Liver (tissue), 9 donors: ENCODE data around the gene CCT7. TPM values are rescaled to one million over a fixed set of nuclear protein-coding genes. Genes with fewer than 3 reads are reported as not detected.
A peak's percentile ranks its signal among the peaks of the same experiment; 100 is the strongest.

ENCODE experiments used
- DNase-seq: peaks from one replicate; pipeline ENCODE4 v3.0.0-alpha.2; 2017; ENCODE audit warnings: low spot score
- H3K27ac ChIP-seq, 2 donors: one replicate each; pipeline ENCODE4 v1.7.0; 2013; ENCODE audit warnings: inconsistent platforms in 2 of 2, low read length in 2 of 2, control low read depth in 1 of 2, low read depth in 1 of 2, mild to moderate bottlenecking in 1 of 2
- H3K27me3 ChIP-seq, 4 donors: one replicate each; pipeline versions ENCODE4 v1.6.1 to v1.7.0; 2013; ENCODE audit warnings: low read length in 3 of 4, inconsistent platforms in 1 of 4, mild to moderate bottlenecking in 1 of 4, moderate library complexity in 1 of 4; ENCODE audit not compliant: control insufficient read depth in 4 of 4, insufficient read depth in 4 of 4
- H3K36me3 ChIP-seq, 4 donors: one replicate each; pipeline versions ENCODE4 v1.6.1 to v1.7.0; 2013; ENCODE audit warnings: low read length in 3 of 4, mild to moderate bottlenecking in 3 of 4, low read depth in 1 of 4, moderate library complexity in 1 of 4; ENCODE audit not compliant: control insufficient read depth in 4 of 4, insufficient read depth in 3 of 4
- H3K4me1 ChIP-seq, 4 donors: one replicate each; pipeline versions ENCODE4 v1.6.1 to v1.7.0; 2013; ENCODE audit warnings: low read length in 3 of 4, mild to moderate bottlenecking in 3 of 4, moderate library complexity in 1 of 4; ENCODE audit not compliant: control insufficient read depth in 4 of 4, insufficient read depth in 4 of 4
- H3K4me3 ChIP-seq, 3 donors: one replicate each; pipeline versions ENCODE4 v1.6.1 to v1.7.0; 2013; ENCODE audit warnings: low read length in 3 of 3, control low read depth in 1 of 3, low read depth in 1 of 3, mild to moderate bottlenecking in 1 of 3
- H3K9ac ChIP-seq, 2 donors: one replicate each; pipeline ENCODE4 v1.7.0; 2013; ENCODE audit warnings: low read length in 2 of 2, mild to moderate bottlenecking in 2 of 2, moderate library complexity in 2 of 2, control low read depth in 1 of 2, low read depth in 1 of 2
- H3K9me3 ChIP-seq, 4 donors: one replicate each; pipeline versions ENCODE4 v1.6.1 to v1.7.0; 2013; ENCODE audit warnings: low read length in 3 of 4; ENCODE audit not compliant: control insufficient read depth in 4 of 4
- EGR1 ChIP-seq, 2 donors: IDR thresholded peaks; 2 replicates each; pipeline ENCODE4 v1.6.1; 2016 to 2018; ENCODE audit warnings: antibody characterized with exemption in 2 of 2, low read depth in 2 of 2
- FOXA1 ChIP-seq: IDR thresholded peaks from 2 replicates; pipeline ENCODE4 v1.6.1; 2016; ENCODE audit warnings: antibody characterized with exemption
- FOXA2 ChIP-seq: IDR thresholded peaks from 2 replicates; pipeline ENCODE4 v1.6.1; 2016; ENCODE audit warnings: antibody characterized with exemption
- GABPA ChIP-seq, 2 donors: IDR thresholded peaks in 1 of 2; conservative IDR thresholded peaks in 1 of 2; 2 replicates each; pipeline ENCODE4 v1.6.1; 2016; ENCODE audit warnings: antibody characterized with exemption in 2 of 2, mild to moderate bottlenecking in 1 of 2, moderate library complexity in 1 of 2
- HNF4A ChIP-seq, 2 donors: conservative IDR thresholded peaks; 2 replicates each; pipeline ENCODE4 v1.6.1; 2016; ENCODE audit warnings: antibody characterized with exemption in 2 of 2, mild to moderate bottlenecking in 2 of 2
- HNF4G ChIP-seq: IDR thresholded peaks from 2 replicates; pipeline ENCODE4 v1.6.1; 2016; ENCODE audit warnings: antibody characterized with exemption
- JUND ChIP-seq, 2 donors: IDR thresholded peaks; 2 replicates each; pipeline ENCODE4 v1.6.1; 2016; ENCODE audit warnings: antibody characterized with exemption in 2 of 2
- NR2F2 ChIP-seq: IDR thresholded peaks from 2 replicates; pipeline ENCODE4 v1.6.1; 2016; ENCODE audit warnings: antibody characterized with exemption
- RAD21 ChIP-seq, 2 donors: IDR thresholded peaks; 2 replicates each; pipeline ENCODE4 v1.6.1; 2016; ENCODE audit warnings: antibody characterized with exemption in 2 of 2, mild to moderate bottlenecking in 2 of 2
- RXRA ChIP-seq, 2 donors: IDR thresholded peaks; 2 replicates each; pipeline ENCODE4 v1.6.1; 2017 to 2018; ENCODE audit warnings: antibody characterized with exemption in 2 of 2, mild to moderate bottlenecking in 1 of 2
- SP1 ChIP-seq: IDR thresholded peaks from 2 replicates; pipeline ENCODE4 v1.6.1; 2018; ENCODE audit warnings: antibody characterized with exemption, mild to moderate bottlenecking
- TAF1 ChIP-seq: conservative IDR thresholded peaks from 2 replicates; pipeline ENCODE4 v1.6.1; 2016; ENCODE audit warnings: antibody characterized with exemption, mild to moderate bottlenecking
- YY1 ChIP-seq: IDR thresholded peaks from 2 replicates; pipeline ENCODE4 v1.6.1; 2016; ENCODE audit warnings: antibody characterized with exemption, mild to moderate bottlenecking
- WGBS: extraction: QIAGEN DNeasy Blood & Tissue Kit; methylation state at CpG from one replicate; pipeline ENCODE4 v1.1.7; 2013; 5-methylcytosine and 5-hydroxymethylcytosine counted together
- polyA plus RNA-seq, 2 donors: library from polyadenylated mRNA; stranded (reverse) in 1 of 2; unstranded in 1 of 2; fragments of 200-250 nt in 1 of 2; fragments of >200 nt in 1 of 2; fragmentation: Nextera tagmentation in 1 of 2; extraction: Ambion mirVana in 1 of 2; gene quantifications; one replicate each; pipeline versions ENCODE4 v1.2.1 to v1.2.3, GENCODE V29; 2013 to 2015
- total RNA-seq, 2 donors: library from RNA; depleted of rRNA; stranded (reverse); fragments of >200 nt; gene quantifications; one replicate each; pipeline ENCODE4 v1.2.3, GENCODE V29; 2014
- TF ChIP-seq, protein P1 (sequence below): IDR thresholded peaks from 2 replicates; pipeline ENCODE4 v1.6.1; 2016; ENCODE audit warnings: antibody characterized with exemption
- TF ChIP-seq, protein P2 (sequence below): IDR thresholded peaks from 2 replicates; pipeline ENCODE4 v1.6.1; 2016; ENCODE audit warnings: antibody characterized with exemption
- TF ChIP-seq, protein P3 (sequence below): IDR thresholded peaks from 2 replicates; pipeline ENCODE4 v1.6.1; 2016; ENCODE audit warnings: antibody characterized with exemption
- TF ChIP-seq, protein P4 (sequence below): IDR thresholded peaks from 2 replicates; pipeline ENCODE4 v1.6.1; 2016; ENCODE audit warnings: antibody characterized with exemption, mild to moderate bottlenecking
- TF ChIP-seq, protein P5 (sequence below): fragments of 150-350 bp; IDR thresholded peaks from 2 replicates; pipeline ENCODE4 v1.5.1; 2017; ENCODE audit warnings: improper control_type of control experiment, low read depth, low read length; ENCODE audit not compliant: missing input control
- donor health status: healthy.
- donor health status: healthy.
- donor health status: healthy.
- donor health status: healthy.
- donor health status: healthy.

CCT7 gene
- total and polyA plus RNA-seq, 4 donors = 83.7 to 115 (median 101) TPM

DNA sequence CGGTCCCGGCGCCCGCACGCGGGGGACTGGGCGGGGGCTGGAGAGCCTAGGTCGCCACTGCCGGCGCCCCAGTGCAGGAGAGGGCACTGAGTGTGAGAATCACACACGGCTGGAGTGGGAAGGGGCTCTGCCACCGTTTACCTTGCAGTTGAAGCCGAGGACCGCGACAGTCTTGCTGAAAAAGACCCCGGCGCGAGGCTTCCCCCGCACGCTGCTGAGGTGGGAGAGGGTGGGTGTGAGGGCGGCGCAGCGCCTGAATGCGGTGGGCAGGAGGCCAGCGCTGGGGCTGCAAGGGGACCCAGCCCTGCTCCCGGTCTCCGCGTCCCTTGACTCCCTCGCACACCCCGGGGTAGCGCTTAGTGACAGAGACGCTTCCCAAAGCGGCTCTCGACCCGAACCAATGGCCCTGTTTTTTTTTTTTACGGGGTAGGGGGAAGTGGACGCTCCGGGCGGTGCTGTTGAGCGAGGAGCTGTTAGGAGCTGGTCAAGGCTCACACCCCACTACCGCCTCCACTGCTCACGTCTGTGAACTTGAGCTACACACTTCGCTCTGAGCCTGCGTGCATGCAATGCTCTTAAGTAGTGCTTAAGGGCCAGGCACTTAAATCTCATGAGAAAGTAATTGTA, 30.9 kb upstream of the CCT7 start:
- Histone ChIP-seq H3K4me3 (peak overlapping the region in 1 of 3 donors; percentile 17), H3K36me3 (no peaks in the 10 kb centered on the region), H3K27me3 (peaks cover 0 to 9% (median 3%) of the 10 kb centered on the region in 4 donors), H3K9me3 (no peaks in the 10 kb centered on the region), H3K4me1 (peaks cover 0 to 16% (median 7%) of the 10 kb centered on the region in 4 donors), H3K9ac (no peak overlapping the region), H3K27ac (no peak overlapping the region)
- DNase-seq = no peak
- no peak for TF ChIP-seq FOXA2
- no peak for TF ChIP-seq SP1
- TF ChIP-seq, protein P1, sequence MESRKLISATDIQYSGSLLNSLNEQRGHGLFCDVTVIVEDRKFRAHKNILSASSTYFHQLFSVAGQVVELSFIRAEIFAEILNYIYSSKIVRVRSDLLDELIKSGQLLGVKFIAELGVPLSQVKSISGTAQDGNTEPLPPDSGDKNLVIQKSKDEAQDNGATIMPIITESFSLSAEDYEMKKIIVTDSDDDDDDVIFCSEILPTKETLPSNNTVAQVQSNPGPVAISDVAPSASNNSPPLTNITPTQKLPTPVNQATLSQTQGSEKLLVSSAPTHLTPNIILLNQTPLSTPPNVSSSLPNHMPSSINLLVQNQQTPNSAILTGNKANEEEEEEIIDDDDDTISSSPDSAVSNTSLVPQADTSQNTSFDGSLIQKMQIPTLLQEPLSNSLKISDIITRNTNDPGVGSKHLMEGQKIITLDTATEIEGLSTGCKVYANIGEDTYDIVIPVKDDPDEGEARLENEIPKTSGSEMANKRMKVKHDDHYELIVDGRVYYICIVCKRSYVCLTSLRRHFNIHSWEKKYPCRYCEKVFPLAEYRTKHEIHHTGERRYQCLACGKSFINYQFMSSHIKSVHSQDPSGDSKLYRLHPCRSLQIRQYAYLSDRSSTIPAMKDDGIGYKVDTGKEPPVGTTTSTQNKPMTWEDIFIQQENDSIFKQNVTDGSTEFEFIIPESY = no peak
- no peak for TF ChIP-seq RAD21 (IDR thresholded peaks at IDR 0.05)
- TF ChIP-seq, protein P2, sequence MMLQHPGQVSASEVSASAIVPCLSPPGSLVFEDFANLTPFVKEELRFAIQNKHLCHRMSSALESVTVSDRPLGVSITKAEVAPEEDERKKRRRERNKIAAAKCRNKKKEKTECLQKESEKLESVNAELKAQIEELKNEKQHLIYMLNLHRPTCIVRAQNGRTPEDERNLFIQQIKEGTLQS = no peak
- no peak for TF ChIP-seq EGR1 (IDR thresholded peaks at IDR 0.05; ENCODE audit: low read depth in 2 of 2)
- no peak for TF ChIP-seq RXRA (IDR thresholded peaks at IDR 0.05)
- TF ChIP-seq JUND (IDR thresholded peaks at IDR 0.05) = no peak
- no peak for TF ChIP-seq HNF4A (conservative IDR thresholded peaks at IDR 0.05)
- TF ChIP-seq, protein P3, sequence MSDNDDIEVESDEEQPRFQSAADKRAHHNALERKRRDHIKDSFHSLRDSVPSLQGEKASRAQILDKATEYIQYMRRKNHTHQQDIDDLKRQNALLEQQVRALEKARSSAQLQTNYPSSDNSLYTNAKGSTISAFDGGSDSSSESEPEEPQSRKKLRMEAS = no peak
- TF ChIP-seq HNF4G = no peak
- TF ChIP-seq NR2F2 = no peak
- no peak for TF ChIP-seq TAF1
- no peak for TF ChIP-seq FOXA1
- no peak for TF ChIP-seq YY1
- TF ChIP-seq, protein P4, sequence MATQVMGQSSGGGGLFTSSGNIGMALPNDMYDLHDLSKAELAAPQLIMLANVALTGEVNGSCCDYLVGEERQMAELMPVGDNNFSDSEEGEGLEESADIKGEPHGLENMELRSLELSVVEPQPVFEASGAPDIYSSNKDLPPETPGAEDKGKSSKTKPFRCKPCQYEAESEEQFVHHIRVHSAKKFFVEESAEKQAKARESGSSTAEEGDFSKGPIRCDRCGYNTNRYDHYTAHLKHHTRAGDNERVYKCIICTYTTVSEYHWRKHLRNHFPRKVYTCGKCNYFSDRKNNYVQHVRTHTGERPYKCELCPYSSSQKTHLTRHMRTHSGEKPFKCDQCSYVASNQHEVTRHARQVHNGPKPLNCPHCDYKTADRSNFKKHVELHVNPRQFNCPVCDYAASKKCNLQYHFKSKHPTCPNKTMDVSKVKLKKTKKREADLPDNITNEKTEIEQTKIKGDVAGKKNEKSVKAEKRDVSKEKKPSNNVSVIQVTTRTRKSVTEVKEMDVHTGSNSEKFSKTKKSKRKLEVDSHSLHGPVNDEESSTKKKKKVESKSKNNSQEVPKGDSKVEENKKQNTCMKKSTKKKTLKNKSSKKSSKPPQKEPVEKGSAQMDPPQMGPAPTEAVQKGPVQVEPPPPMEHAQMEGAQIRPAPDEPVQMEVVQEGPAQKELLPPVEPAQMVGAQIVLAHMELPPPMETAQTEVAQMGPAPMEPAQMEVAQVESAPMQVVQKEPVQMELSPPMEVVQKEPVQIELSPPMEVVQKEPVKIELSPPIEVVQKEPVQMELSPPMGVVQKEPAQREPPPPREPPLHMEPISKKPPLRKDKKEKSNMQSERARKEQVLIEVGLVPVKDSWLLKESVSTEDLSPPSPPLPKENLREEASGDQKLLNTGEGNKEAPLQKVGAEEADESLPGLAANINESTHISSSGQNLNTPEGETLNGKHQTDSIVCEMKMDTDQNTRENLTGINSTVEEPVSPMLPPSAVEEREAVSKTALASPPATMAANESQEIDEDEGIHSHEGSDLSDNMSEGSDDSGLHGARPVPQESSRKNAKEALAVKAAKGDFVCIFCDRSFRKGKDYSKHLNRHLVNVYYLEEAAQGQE = no peak
- TF ChIP-seq, protein P5, sequence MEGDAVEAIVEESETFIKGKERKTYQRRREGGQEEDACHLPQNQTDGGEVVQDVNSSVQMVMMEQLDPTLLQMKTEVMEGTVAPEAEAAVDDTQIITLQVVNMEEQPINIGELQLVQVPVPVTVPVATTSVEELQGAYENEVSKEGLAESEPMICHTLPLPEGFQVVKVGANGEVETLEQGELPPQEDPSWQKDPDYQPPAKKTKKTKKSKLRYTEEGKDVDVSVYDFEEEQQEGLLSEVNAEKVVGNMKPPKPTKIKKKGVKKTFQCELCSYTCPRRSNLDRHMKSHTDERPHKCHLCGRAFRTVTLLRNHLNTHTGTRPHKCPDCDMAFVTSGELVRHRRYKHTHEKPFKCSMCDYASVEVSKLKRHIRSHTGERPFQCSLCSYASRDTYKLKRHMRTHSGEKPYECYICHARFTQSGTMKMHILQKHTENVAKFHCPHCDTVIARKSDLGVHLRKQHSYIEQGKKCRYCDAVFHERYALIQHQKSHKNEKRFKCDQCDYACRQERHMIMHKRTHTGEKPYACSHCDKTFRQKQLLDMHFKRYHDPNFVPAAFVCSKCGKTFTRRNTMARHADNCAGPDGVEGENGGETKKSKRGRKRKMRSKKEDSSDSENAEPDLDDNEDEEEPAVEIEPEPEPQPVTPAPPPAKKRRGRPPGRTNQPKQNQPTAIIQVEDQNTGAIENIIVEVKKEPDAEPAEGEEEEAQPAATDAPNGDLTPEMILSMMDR = no peak
- no peak for TF ChIP-seq GABPA (IDR thresholded peaks at IDR 0.05 in 1 of 2, conservative IDR thresholded peaks at IDR 0.05 in 1 of 2)
- WGBS = 8% methylated on average over 44 of the region's 44 CpGs
